GM19099 (cell line): ENCODE measurements around the gene METTL18.

Source experiments
- POLR2A ChIP-seq: IDR thresholded peaks from 3 replicates; pipeline ENCODE4 v1.6.1; 2011; ENCODE audit warnings: low read depth; ENCODE audit not compliant: insufficient read length; ENCODE audit errors: extremely low read depth

Gene METTL18

DNA sequence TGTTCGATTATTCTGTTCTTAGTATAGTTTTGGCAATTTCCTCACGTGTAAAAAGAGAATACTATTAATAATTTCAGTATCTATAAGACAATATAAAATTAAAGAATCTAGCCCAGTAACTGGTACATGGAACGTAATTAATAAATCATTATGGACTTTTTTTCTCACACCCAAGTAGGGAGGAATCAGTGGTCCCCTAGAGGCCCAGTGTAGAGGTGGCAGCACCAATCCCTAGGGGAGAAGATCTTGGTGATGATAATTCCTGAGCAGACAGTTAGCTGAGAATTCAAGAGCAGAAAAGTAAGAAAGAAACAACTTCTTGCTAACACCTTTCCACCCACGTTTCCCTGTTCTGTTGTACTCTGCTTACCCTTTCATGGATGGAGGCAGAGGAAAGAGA lies 41.2 kb downstream of the METTL18 start:
- no peak for TF ChIP-seq POLR2A

- no peak for TF ChIP-seq POLR2A
Observed at GRCh38 chr1:169750041-169750440, 44.7 kb downstream of the METTL18 start.

DNA sequence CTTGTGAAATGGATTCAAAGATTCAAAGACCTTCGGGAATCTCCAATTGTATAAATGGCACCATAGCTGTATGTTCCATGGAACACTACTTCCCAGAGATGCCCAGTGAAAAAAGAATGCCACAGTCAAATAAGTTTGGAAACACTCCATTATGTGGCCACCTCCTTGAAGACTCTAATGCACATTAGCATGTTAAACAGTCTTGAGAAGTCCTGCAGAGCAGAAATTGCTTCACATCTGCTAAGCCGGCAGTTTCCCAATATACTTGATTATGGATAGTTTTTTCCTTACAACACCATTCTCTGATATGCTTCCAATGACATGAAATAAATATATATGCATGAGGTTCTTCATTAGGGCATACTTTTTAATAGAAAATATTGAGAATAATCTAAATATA lies 48.2 kb downstream of the METTL18 start:
- TF ChIP-seq POLR2A: no peak

- TF ChIP-seq POLR2A: no peak
Observed at GRCh38 chr1:169745015-169745861, 49.5 kb downstream of the METTL18 start.
